Body of pancreas (tissue), 4 donors: ENCODE results near the gene TADA1. TPM values are rescaled to one million over a fixed set of nuclear protein-coding genes. Genes with fewer than 3 reads are reported as not detected.
A peak's percentile ranks its signal among the peaks of the same experiment; 100 is the strongest.

ENCODE experiments used
- ATAC-seq: fragments of 150-250 bp; one replicate; pipeline ENCODE4 v1.9.1; 2016
- DNase-seq, 4 donors: peaks; one replicate each; pipeline ENCODE4 v3.0.0-alpha.2; 2019
- H3K27ac ChIP-seq, 4 donors: fragments of 200-600 bp; sonication (generic); 1 replicate in 3 of 4; 2 replicates in 1 of 4; pipeline versions ENCODE4 v1.5.1 to v1.6.1; 2016 to 2019; ENCODE audit warnings: mild to moderate bottlenecking in 1 of 4, mixed read lengths in 1 of 4, moderate library complexity in 1 of 4
- H3K27me3 ChIP-seq, 2 donors: fragments of 200-600 bp; sonication (generic); one replicate each; pipeline ENCODE4 v1.6.0; 2016; ENCODE audit warnings: mild to moderate bottlenecking in 1 of 2
- H3K36me3 ChIP-seq, 2 donors: fragments of 200-600 bp; sonication (generic); replicated peaks in 1 of 2; 2 replicates each; pipeline ENCODE4 v1.5.1; 2016; ENCODE audit warnings: low read depth in 2 of 2; ENCODE audit not compliant: insufficient read depth in 1 of 2
- H3K4me1 ChIP-seq: fragments of 200-600 bp; sonication (generic); one replicate; pipeline ENCODE4 v1.6.0; 2016
- H3K4me3 ChIP-seq, 2 donors: fragments of 200-600 bp; sonication (generic); 1 replicate in 1 of 2; 2 replicates in 1 of 2; pipeline ENCODE4 v1.5.1; 2016 to 2019
- H3K9me3 ChIP-seq, 3 donors: fragments of 200-600 bp; sonication (generic); 1 replicate in 2 of 3; 2 replicates in 1 of 3; pipeline ENCODE4 v1.5.1; 2016
- CTCF ChIP-seq, 7 experiments: fragments of 450-650 bp in 4 of 7; fragments of 200-600 bp in 3 of 7; sonication (generic) in 3 of 7; IDR thresholded peaks; one replicate each; pipeline ENCODE4 v1.5.1; 2016 to 2019; ENCODE audit warnings: antibody characterized with exemption in 7 of 7
- POLR2A ChIP-seq, 3 donors: fragments of 450-650 bp; IDR thresholded peaks; one replicate each; pipeline ENCODE4 v1.6.1; 2016; ENCODE audit warnings: antibody characterized with exemption in 3 of 3, mild to moderate bottlenecking in 2 of 3
- WGBS, 2 donors: methylation state at CpG; one replicate each; pipeline ENCODE4 v1.1.5; 2017; 5-methylcytosine and 5-hydroxymethylcytosine counted together
- intact Hi-C: fragments of 100-400 bp; cut with DNase I; formaldehyde crosslinking; loops from one replicate; pipeline ENCODE4 v1.15.1; 2023
- total RNA-seq, 2 donors: library from RNA; depleted of rRNA; stranded (reverse); fragments of >200 nt; gene quantifications; one replicate each; pipeline ENCODE4 v1.1.0, GENCODE V29; 2016

Gene TADA1
- 1 to 10 TPM in 1 of 2 donors, under 1 TPM in 1; 0.99 to 4.9 TPM for total RNA-seq

- ATAC-seq (peak; percentile 97), DNase-seq (peak; percentile 99)
- Histone ChIP-seq H3K9me3 (no peaks in the 10 kb centered on the region), H3K4me3 (peak within 1 kb of the TSS; percentile 77 to 78), H3K36me3 (no peaks in the 10 kb centered on the region), H3K27ac (peak within 1 kb of the TSS; percentile 90 to 96 (median 92)), H3K4me1 (peaks cover 27% of the 10 kb centered on the region), H3K27me3 (no peaks in the 10 kb centered on the region)
- intact Hi-C loops: no loop called here
- WGBS, 2 donors: 1% methylated on average over 23 to 83 of the region's 84 CpGs
- TF ChIP-seq CTCF (IDR thresholded peaks at IDR 0.05): peak in 1 of 7 experiments; percentile 54
- TF ChIP-seq POLR2A (IDR thresholded peaks at IDR 0.05): peak; percentile 67 to 88 (median 83)
Measured at GRCh38 chr1:166875734-166876539, at the start of gene TADA1. TADA1 (minus strand) TSS chr1:166876264; CDS start chr1:166876233, 31 bp downstream.

- no peak for TF ChIP-seq CTCF (IDR thresholded peaks at IDR 0.05)
- TF ChIP-seq POLR2A (IDR thresholded peaks at IDR 0.05): no peak
- WGBS, 2 donors: 48 to 66% methylated on average over 3 of the region's 3 CpGs
- ATAC-seq (no peak), DNase-seq (no peak)
- Histone ChIP-seq H3K4me3 (no peak overlapping the region), H3K36me3 (no peaks in the 10 kb centered on the region), H3K27me3 (peaks cover 0 to 10% of the 10 kb centered on the region in 2 donors), H3K4me1 (peaks cover 11% of the 10 kb centered on the region), H3K27ac (no peak overlapping the region), H3K9me3 (no peaks in the 10 kb centered on the region)
- intact Hi-C loops: no loop called here
Measured at GRCh38 chr1:166924823-166925541, 48.9 kb upstream of the TADA1 start.

- no peaks in the 10 kb centered on the region for H3K36me3 ChIP-seq
- H3K27ac ChIP-seq: no peak overlapping the region
Measured at GRCh38 chr1:166920561-166921475, 44.8 kb upstream of the TADA1 start.

More at GRCh38 chr1:166920561-166921475, 44.8 kb upstream of the TADA1 start:
- Histone ChIP-seq H3K4me1 (peaks cover 11% of the 10 kb centered on the region), H3K9me3 (no peaks in the 10 kb centered on the region), H3K27me3 (peaks cover 0 to 10% of the 10 kb centered on the region in 2 donors), H3K4me3 (no peak overlapping the region)
- TF ChIP-seq CTCF (IDR thresholded peaks at IDR 0.05) (no peak), POLR2A (IDR thresholded peaks at IDR 0.05) (no peak)
- 7 to 17% methylated on average over 3 to 87 of the region's 113 CpGs for WGBS, 2 donors
- intact Hi-C loops: no loop called here
- DNase-seq (peak in 1 of 4 donors; percentile 14), ATAC-seq (peak; percentile 33)
